Stimulated activated CD4-positive, alpha-beta T cell treated with anti-CD3 and anti-CD28 coated beads, Interleukin-4, amount 100 ng/mL, for 4 hours (primary cell): ENCODE results near the gene GMPPB.
"Not testable (repeated sequence)": the region's sequence is repeated elsewhere in the genome, so short reads cannot be mapped to it uniquely, and the experiment has no call there.

Experiments
- DNase-seq, 2 experiments: peaks; one replicate each; pipeline ENCODE4 v3.0.0-alpha.2; 2020

Gene GMPPB

DNA sequence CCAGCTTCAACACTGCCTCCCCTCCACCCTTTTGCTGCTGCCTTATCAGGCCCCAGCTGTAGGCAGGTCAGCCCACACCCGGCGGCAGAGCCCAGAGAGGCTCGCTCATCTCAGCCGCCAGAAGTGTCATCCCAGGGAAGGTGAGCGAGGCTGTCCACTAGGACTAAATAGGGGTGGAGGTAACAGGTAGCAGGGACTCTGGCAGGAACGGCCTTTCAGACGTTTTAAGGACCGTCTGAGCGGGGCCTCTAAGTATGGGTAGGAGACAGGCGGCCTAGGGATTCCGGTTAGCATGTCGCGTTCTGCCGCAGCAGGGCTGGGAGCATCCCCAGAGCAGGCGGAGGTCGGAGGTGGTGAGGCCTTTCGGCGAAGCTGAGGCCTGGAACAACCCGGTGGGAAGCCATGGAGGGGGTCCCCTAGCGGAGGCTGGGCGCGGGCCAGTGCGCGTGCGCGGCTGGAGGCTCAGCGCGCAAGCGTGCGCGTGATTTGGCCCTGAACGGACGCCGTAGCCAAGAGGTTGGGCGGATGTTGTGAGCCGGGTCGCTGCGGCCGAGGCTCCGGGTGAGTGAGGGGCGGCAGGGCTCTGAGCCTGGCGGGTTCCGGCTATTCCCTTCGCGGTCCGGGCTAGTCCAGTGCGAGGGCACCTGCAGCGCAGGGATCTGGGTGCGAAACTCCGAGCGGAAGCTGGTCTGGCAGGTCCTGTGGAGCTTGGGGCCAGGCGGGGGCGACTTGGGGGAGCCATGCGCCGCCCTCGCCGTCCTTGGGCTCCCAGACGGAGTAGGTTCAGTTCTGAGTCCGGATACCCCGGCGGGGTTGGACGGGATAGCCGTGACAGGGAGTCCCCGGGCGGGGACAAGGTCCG lies 34.5 kb downstream of the GMPPB start, which contains the start of the genes MST1 and RNF123:
Gene MST1 (minus strand): TSS at position 429 of the 862 bp plus-strand sequence. CDS start 783 bp downstream, outside the sequence.
Gene RNF123 (plus strand): TSS at position 512 of the 862 bp plus-strand sequence. CDS start 1,609 bp downstream, outside the sequence.
- peak; percentile 87 to 93 for DNase-seq

DNA sequence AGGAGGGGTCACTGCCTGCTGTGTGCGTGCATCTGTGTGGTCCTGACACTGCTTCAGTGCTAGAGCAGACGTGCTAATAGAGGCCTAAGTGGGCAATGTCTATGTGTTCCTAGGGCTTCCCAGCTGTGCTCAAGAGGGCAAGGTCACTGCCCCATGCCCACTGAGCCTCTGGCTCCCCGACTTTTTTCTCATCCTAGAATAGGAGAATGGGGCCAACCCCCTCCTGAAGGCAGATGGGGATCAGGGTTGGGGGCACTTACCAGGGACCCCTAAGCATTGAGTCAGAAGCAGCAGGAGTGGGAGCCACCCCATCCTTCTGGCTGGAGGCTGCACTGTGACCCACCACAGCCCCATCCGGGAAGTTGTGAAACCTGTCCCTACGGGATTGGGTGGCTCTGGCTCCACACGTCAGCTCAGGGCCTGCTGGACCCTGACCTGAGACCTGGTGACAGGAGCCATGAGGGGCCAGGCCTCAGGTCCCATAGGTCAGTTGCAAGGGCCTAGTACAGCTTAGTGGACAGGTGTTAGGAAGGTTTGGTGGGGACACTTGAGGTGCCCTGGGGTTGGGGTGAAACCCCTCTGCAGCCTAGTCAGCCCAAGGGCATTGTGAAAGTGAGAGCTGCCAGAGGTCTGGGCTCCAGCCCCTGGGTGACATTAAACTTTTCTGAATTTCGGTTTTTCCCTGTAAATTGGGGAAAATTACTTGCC lies 35.3 kb downstream of the GMPPB start:
- not testable (repeated sequence) for DNase-seq

DNA sequence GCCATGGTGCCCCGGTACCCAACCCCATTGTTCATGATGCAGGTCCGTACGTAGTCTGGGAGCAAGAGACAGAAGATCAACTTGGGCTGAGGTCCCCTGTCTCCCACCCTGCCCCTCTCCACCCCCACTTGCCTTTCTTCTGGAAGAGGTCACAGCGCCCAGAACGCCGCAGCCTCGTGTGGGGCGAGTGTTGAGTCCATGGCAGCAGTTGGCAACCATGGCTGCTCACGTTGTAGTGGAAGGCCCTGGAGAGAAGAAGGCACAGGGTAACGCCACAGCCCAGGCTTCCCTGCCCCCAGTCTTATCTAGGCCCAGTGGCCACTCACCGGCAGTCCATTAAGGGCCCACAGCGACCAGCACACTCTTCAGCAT lies 36.3 kb downstream of the GMPPB start:
- not testable (repeated sequence) for DNase-seq

DNA sequence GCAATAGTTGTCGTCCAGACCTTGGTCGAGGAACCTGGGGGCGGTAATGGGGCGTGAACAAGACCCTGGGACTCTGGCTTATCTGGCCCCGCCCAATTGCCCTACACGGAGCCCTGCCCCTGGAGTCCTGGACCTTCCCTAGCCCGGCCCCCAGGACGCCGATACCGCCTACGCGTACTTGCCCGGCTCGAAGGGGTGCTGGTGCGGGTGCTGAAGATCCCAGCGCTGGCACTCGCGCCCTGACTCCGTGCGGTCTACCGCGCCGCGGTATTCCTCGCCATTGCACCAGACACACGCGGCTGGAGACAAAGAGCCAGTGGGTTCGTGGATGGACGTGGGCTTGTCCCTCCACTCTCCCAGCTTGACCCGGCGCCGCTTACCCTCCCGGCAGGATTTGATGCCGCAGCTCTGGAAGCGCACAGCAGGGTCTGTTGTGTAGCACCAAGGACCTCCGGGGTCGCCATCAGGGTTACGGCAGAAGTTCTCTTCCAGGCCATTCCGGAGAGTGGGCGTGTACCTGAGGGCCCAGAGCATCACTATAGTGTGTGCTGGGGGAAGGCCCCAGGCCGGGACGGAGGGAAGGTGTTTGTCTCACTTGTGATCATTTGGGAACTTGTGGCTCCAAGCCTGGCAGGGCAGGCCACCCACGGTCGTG lies 36.9 kb downstream of the GMPPB start:
- DNase-seq: peak; percentile 34 to 43

DNA sequence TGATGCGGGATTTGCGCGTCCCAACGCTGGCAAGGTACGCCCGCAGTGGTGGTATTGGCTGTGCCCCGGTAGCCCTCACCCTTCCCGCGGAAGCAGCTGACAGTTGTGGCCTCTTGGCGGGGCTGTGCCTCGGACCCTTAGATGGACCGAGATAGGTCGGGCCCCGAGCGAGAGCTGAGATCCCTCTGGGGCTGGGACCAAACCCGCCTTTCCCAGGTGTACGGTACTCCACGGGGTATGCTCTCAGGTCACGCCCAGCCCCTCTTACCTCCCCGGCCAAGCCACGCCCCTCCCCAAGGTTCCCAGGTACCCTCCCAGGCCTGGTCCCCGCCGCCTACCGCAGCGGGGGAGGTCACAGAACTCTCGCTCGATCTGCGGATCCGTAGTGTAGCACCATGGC lies 37.4 kb downstream of the GMPPB start:
- DNase-seq: peak; percentile 31 to 34

DNA sequence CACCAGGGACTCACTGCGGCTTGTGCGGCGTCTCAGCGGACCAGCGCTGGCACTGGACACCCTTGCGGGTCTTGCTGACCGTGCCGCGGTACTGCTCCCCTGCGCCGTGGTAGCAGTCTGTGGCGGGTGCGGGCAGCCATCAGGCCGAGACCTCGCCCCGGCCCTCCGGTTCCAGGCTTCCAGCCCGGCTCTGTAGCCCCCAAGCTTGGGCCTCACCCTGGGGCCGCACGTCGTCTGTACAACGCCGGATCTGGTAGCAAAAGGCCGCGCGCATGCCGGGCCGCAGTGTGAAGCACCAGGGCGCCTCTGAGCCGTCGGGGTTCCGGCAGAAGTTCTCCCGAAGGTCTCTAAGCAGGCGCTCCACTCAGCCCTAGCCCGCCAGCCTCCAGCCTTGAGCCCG lies 37.9 kb downstream of the GMPPB start:
- not testable (repeated sequence) for DNase-seq

DNA sequence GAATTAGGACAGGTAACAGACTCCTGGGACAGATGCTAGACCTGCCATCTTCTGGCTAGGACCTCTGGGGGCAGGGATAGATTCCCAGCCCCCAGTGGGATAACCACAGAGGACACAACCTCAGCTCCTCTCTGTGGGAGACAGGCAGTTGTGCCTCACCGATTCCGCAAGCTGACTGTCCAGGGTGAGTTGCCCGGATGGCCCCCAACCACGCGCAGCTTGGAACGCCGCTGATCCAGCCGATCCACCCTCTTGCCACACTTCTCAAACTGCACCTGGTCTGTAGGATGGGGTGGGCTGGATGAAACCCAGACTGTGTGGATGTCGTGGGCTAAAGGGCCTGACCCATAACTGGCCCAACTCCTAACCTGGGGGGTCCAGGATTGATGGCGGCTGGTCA lies 38.6 kb downstream of the GMPPB start:
- DNase-seq: not testable (repeated sequence)

DNA sequence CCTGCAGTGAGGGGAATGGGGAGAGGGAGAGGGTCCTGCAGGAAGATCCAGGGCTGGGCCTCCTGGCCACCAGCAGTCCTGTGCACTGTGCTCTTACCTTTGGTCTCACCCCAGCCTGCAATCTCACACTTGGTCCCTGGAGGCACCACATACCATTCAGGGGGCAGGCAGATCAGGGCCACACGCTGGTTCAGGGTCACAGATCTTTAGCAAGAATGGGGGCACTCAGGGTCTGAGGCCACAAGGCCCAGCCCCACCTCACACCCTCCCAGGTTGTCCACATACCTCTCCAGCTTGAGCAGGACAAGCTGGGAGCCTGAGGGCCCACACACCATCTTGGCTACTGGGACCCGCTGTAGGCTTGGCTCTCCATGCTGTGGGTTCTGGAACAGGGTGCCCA lies 39.3 kb downstream of the GMPPB start:
- DNase-seq: not testable (repeated sequence)

DNA sequence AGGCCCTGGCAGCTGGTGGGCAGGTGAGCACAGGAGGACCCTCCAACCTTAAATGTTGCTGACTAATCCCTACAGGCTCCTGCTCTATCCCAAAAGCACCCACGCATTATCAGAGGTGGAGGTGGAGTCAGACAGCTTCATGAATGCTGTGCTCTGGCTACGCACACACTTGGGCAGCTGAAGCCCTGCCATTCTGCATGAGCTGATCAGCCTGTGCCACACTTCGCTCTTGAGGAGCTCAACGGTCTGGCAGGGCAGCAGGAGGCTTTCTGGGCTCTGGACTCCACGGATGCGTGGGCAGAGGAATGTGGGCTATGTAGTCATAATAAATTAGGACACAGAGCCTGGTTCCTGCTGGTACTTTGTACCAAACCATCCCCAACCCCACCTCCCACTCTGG lies 40.6 kb downstream of the GMPPB start:
- DNase-seq: no peak

DNA sequence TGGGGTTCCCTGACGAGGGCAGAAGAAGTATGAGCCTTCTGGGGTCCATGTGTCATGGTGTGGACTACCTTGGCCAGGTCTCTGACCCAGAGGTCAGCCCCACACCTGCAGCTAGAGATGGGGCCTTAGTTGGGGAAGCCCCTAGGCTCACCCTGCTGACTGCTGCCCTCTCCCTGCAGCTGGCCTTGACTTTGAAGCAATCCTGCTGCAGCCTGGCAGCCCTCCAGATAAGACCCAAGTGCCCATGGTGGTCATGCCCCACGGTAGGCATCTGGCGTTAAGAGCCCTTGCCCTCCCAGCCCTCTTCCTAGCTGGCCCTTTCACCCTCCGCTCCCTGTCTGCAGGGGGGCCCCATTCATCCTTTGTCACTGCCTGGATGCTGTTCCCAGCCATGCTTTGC lies 42.2 kb downstream of the GMPPB start:
- no peak for DNase-seq

DNA sequence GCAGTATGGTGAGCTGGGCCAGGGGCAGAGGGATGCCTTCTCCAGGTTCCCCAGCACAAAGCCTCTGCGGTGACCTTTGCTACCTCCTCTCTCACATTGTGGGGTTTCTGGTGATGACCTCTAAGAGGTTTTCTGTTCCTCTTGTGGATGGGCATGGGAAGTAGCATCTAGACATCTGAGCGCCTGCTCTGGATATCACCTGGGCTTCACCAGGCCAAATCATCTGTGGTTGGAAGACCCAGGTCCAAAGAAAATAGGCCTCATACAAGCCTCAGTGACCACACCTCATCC lies 42.6 kb downstream of the GMPPB start:
- DNase-seq: no peak

DNA sequence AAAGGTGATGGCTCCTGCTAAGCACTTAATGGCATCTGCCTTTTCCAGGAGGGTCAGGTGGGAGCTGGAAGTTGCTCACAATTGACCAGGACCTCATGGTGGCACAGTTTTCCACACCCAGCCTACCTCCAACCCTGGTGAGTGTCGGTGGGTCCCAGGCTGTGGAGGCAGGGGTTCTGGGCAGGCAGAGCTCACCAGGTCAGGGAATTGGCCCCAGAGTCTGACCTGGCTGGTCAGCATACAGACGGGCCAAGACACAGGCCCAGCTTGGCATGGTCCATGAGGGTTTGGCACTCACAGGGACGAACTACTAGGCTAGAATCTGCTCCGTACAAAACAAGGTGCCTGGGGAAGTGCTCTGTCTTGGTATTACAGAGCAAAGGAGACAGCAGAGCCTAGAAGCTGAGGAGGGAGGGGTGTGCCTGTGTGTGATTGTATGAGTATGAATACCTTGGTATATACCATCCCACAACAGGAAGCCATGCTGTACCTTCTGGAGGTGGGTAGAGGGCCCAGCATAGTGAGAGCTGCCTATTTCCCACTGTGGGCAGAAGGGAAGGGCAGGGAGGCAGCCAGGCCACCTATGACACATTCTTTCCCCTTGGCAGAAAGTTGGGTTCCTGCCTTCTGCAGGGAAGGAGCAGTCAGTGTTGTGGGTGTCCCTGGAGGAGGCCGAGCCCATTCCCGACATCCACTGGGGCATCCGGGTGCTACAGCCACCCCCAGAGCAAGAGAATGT lies 43.1 kb downstream of the GMPPB start:
- DNase-seq: no peak

DNA sequence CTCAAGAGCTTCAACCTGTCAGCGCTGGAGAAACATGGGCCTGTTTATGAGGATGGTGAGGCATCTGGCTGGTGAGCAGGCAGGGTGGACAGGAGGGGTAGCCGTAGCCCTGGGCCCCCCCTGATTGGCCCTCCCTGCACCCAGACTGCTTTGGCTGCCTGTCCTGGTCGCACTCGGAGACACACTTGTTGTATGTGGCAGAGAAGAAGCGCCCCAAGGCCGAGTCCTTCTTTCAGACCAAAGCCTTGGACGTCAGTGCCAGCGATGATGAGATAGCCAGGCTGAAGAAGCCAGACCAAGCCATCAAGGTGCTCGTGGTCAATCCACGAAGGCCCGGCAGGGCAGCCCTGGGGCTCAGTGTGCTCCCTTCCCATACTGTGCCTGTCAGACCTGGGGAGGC lies 47.8 kb downstream of the GMPPB start:
- DNase-seq: no peak

DNA sequence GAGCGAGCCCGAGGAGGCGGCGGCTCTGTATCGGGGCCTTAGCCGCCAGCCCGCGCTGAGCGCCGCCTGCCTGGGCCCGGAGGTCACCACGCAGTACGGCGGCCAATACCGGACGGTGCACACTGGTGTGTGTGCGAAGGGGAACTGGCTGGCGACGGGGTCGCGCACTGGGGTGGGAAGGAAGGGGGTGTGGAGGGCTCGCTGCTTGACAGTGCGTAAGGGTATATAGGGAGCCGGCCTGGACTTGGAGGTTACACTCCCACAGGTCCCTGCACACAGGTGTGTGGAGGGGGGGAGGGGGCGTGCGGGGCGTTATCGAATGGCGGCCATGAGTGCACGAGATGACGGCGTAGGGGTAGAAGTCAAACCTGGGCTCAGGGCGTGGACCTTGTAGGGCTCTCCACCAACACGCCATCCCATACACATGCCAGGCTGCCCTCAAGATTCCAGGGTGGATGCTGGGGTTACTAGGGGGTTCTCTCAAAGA lies 49.2 kb downstream of the GMPPB start:
- DNase-seq: peak; percentile 34

DNA sequence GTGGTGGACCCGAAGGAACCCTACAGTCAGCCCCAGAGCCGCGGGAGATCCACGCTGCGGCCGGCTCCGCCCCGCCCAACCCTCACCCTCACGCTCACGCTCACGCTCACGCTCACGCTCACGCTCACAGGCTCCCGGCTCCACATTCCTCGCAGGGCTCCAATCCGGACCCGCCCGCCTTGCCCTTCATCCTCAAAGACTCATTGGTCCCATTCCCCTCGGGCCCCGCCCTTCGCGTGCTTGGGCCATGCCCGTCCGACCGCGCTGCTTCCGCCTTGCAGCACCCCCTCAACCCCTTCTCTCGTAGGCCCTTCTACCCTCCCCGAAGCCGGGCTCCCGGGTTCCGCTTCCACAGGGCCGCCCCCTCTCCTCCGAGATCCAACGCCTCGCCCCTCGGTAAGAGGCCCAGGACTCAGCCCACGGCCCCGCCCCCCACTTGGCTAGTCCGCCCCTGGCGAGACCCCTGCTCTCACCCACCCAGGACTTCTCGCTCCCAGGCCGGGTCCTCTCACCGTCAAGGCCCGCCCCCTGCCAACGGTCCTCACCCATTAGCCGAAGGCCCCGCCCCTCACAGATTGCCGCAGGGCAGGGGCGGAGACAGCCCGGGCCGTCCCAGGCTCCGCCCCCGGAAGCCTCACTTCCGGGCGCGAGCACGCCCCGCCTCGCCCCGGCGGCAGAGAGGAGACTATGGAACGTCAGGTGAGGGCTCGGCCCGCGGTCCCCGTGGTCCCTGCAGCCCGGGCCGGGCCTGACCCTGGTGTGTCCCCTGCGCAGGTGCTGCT lies 49.8 kb downstream of the GMPPB start, which contains the start of gene APEH:
Gene APEH (plus strand): TSS at position 637 of the 782 bp plus-strand sequence. CDS start 51 bp downstream, at position 688.
- DNase-seq: peak; percentile 97 to 98

DNA sequence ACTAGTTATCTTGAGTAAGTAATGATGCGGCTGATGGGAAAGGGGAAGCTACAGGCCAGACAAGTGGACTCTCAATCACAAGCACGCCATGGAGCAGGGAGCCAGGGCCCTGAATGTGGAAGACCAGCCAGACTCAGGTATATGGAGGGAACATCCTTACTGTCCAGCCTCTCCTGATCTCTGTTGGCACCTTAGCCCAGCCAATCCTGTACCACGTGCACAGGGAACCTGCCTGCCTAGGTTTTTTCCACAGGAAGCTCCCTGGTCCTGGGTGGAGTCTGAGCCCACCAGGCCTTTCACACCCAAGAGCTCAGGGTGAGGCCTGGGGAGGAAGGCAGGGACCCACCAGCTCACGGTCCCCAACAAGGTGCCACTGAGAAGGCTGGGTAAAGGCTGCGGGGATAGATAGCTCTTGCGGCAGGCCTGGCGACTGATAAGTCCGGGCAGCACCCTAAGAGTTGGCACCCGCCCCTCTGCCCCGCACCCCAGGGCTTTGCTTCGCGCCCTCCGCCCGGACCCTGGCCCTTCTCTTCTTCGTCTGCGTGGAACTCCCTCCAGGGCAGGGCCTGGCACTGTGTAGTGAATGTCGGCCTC lies 50.5 kb downstream of the GMPPB start:
- no peak for DNase-seq

DNA sequence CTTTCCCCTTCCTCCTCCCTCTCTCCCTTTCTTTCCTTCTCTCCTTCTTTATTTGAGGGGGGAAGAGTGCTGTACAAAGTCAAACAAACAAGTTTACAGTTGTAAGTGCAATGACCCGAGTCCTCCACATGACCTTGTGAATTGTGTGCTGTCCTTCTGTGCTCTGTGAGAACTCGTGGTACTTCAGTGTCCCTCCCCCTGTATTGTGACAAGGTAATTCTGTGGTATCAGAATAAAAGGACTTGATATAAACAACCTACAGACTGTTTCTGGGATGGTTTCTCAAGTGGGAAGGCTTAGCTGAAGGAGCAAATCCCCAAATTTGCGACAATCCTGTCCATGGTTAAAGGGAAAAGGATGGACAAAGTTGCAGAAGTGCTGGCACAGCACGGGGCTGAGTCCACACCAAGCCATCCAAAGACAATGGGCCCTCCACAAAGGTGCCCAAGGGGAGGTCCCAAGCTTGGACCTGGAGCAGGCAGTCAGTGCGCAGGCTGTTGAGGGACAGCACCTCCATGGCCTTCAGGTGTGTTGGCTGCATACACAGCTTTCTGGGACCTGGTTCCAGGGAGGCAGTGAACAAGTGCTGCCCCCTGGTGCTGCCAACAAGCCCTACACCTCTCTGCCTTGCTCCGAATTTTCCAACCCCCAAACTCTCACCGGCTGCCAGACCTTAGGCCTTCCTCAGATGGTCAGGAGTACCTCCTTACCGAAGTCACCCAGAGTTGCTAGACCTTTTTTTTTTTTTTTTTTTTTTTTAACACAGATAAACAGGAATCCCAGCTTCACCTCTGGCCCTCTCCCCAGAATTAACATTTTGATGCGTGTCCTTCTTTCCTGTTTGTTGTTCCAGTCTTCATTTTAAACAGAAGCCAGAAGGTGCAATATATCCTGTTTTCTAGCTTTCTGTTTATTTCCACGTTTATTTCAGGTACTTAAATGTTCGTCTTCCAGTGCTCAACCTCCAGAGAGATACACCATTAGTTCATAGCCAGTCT lies 52.2 kb downstream of the GMPPB start:
- DNase-seq: peak; percentile 61 to 68

DNA sequence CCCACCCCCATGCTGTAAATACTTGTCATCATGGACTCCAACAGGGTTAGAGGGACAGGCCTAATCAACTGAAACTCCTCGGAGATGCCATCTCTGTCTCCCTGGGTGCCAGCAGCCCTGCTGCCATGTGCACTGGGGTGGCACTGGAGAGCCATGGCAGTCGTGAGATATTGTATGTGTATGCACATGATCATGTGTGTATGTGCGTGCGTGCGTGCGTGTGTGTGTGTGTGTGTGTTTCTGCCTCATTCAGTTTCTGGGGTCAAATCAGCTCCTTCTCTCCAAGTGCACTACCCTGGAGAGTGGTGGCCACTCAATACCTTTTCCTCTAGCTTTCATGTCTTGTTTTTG lies 52.8 kb downstream of the GMPPB start:
- DNase-seq: no peak
